SK-N-MC (cell line): ENCODE data around the gene BFSP2.

Experiments used
- EZH2 ChIP-seq: fragments of 200-600 bp; sonication (generic); IDR thresholded peaks from one replicate; pipeline ENCODE4 v1.6.1; 2017; ENCODE audit warnings: antibody characterized with exemption
- POLR2AphosphoS5 ChIP-seq: IDR thresholded peaks from 2 replicates; pipeline ENCODE4 v1.6.1; 2012; ENCODE audit warnings: mild to moderate bottlenecking, low read depth, low read length, borderline replicate concordance

DNA sequence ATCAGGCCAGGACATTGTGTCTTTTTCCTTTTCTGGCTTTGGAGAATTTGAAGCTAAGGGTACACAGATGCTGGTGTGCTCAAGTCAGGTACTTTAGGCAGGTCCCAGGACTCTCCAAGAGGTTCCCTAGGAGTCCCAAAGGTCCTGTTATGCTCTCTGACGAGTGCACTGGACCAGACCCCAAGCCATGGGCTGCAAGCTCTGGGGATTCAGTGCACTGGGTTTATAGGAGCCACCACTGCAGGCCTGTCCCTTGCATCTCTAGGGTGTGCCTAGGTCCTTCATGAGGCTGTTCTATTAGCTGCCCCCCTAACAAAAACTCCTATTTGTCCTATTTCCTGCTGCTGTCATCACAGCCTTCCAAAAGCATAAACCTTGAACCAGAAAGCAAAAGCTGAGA, 31.9 kb upstream of the BFSP2 start:
- TF ChIP-seq EZH2 (no peak), POLR2AphosphoS5 (no peak)
